Measurements from ENCODE around the gene GPC5. TPM values are rescaled to one million over a fixed set of nuclear protein-coding genes. Genes with fewer than 3 reads are reported as not detected.
A peak's percentile ranks its signal among the peaks of the same experiment; 100 is the strongest.

Gene GPC5
- total RNA-seq, 8 experiments from 2014 or later = 0.10 to 4.1 (median 2.3) TPM; not detected in 2

GRCh38 chr13:91357613-91358386 lies 40.6 kb upstream of the GPC5 start:
- in situ Hi-C loops (cut with MboI; ENCODE audit: low pct_unique_long_range_greater_than_20kb in 2 of 9, low sequenced_read_pairs in 9 of 9, unreplicated experiment in 9 of 9) = no loop called here
- H3K4me1 ChIP-seq (replicated peaks in 1 of 2) = peaks cover 0 to 3% of the 10 kb centered on the region in 2 donors
- no peak overlapping the region for H3K4me3 ChIP-seq
- ATAC-seq (replicated peaks in 6 of 8) = no peak
- no peak overlapping the region for H3K27ac ChIP-seq
- WGBS, 10 experiments = 50 to 94% (median 81%) methylated on average over 2 to 7 of the region's 7 CpGs

GRCh38 chr13:91358387-91358782 lies 40.0 kb upstream of the GPC5 start:
- Histone ChIP-seq H3K4me3 (no peak overlapping the region), H3K4me1 (replicated peaks in 1 of 2) (peaks cover 0 to 3% of the 10 kb centered on the region in 2 donors), H3K27ac (no peak overlapping the region)
- 14 to 100% (median 89%) methylated on average over 1 to 2 of the region's 2 CpGs; no CpG with 5 or more reads in 4 of the 10 experiments for WGBS, 10 experiments
- ATAC-seq (replicated peaks in 6 of 8) = peak in 1 of 8 experiments; percentile 7
- in situ Hi-C loops (cut with MboI; ENCODE audit: low pct_unique_long_range_greater_than_20kb in 2 of 9, low sequenced_read_pairs in 9 of 9, unreplicated experiment in 9 of 9) = no loop called here

- H3K4me1 ChIP-seq (replicated peaks in 1 of 2) = no peaks in the 10 kb centered on the region
- H3K4me3 ChIP-seq = no peak overlapping the region
- in situ Hi-C loops (cut with MboI; ENCODE audit: low pct_unique_long_range_greater_than_20kb in 2 of 9, low sequenced_read_pairs in 9 of 9, unreplicated experiment in 9 of 9) = no loop called here
- 75 to 96% (median 83%) methylated on average over 2 to 4 of the region's 4 CpGs; no CpG with 5 or more reads in 2 of the 10 experiments for whole genome bisulfite sequencing, 10 experiments
- H3K27ac ChIP-seq = no peak overlapping the region
- ATAC-seq (replicated peaks in 6 of 8) = no peak
Measured at GRCh38 chr13:91359111-91359510, 39.3 kb upstream of the GPC5 start.

- H3K4me3 ChIP-seq = no peak overlapping the region
- in situ Hi-C loops (cut with MboI; ENCODE audit: low pct_unique_long_range_greater_than_20kb in 2 of 9, low sequenced_read_pairs in 9 of 9, unreplicated experiment in 9 of 9) = no loop called here
- no peak for ATAC-seq (replicated peaks in 6 of 8)
- 72 to 100% (median 90%) methylated on average over 1 to 3 of the region's 3 CpGs for WGBS, 10 experiments
- no peaks in the 10 kb centered on the region for H3K4me1 ChIP-seq (replicated peaks in 1 of 2)
- H3K27ac ChIP-seq = no peak overlapping the region
Measured at GRCh38 chr13:91359631-91360030, 38.8 kb upstream of the GPC5 start.

- 67 to 100% (median 86%) methylated on average over 1 to 4 of the region's 4 CpGs; no CpG with 5 or more reads in 1 of the 10 experiments for WGBS, 10 experiments
- no peak overlapping the region for H3K4me3 ChIP-seq
- H3K4me1 ChIP-seq (replicated peaks in 1 of 2) = no peaks in the 10 kb centered on the region
- H3K27ac ChIP-seq = no peak overlapping the region
- peak in 1 of 8 experiments; percentile 6 for ATAC-seq (replicated peaks in 6 of 8)
- in situ Hi-C loops (cut with MboI; ENCODE audit: low pct_unique_long_range_greater_than_20kb in 2 of 9, low sequenced_read_pairs in 9 of 9, unreplicated experiment in 9 of 9) = no loop called here
Measured at GRCh38 chr13:91360246-91360751, 38.1 kb upstream of the GPC5 start.

- no peak for ATAC-seq (replicated peaks in 6 of 8)
- Histone ChIP-seq H3K4me3 (no peak overlapping the region), H3K4me1 (replicated peaks in 1 of 2) (no peaks in the 10 kb centered on the region), H3K27ac (no peak overlapping the region)
- WGBS, 10 experiments = 67 to 100% (median 90%) methylated on average over 1 of the region's 1 CpG; no CpG with 5 or more reads in 2 of the 10 experiments
- in situ Hi-C loops (cut with MboI; ENCODE audit: low pct_unique_long_range_greater_than_20kb in 2 of 9, low sequenced_read_pairs in 9 of 9, unreplicated experiment in 9 of 9) = no loop called here
Measured at GRCh38 chr13:91361755-91362271, 36.6 kb upstream of the GPC5 start.

GRCh38 chr13:91362908-91363307 lies 35.5 kb upstream of the GPC5 start:
- WGBS, 10 experiments = 33 to 100% (median 69%) methylated on average over 1 of the region's 1 CpG; no CpG with 5 or more reads in 3 of the 10 experiments
- ATAC-seq (replicated peaks in 6 of 8) = peak in 2 of 8 experiments; percentile 8 to 42
- H3K4me1 ChIP-seq (replicated peaks in 1 of 2) = no peaks in the 10 kb centered on the region
- H3K4me3 ChIP-seq = no peak overlapping the region
- no peak overlapping the region for H3K27ac ChIP-seq
- in situ Hi-C loops (cut with MboI; ENCODE audit: low pct_unique_long_range_greater_than_20kb in 2 of 9, low sequenced_read_pairs in 9 of 9, unreplicated experiment in 9 of 9) = no loop called here

- WGBS, 10 experiments = 0 to 100% (median 81%) methylated on average over 1 of the region's 1 CpG; no CpG with 5 or more reads in 2 of the 10 experiments
Measured at GRCh38 chr13:91368101-91368500, 30.3 kb upstream of the GPC5 start.

GRCh38 chr13:91368676-91369440 lies 29.6 kb upstream of the GPC5 start:
- WGBS, 10 experiments = 17 to 100% (median 82%) methylated on average over 1 to 3 of the region's 3 CpGs; no CpG with 5 or more reads in 1 of the 10 experiments
- Histone ChIP-seq H3K4me1 (replicated peaks in 1 of 2) (no peaks in the 10 kb centered on the region), H3K4me3 (no peak overlapping the region), H3K27ac (no peak overlapping the region)
- in situ Hi-C loops (cut with MboI; ENCODE audit: low pct_unique_long_range_greater_than_20kb in 2 of 9, low sequenced_read_pairs in 9 of 9, unreplicated experiment in 9 of 9) = no loop called here
- ATAC-seq (replicated peaks in 6 of 8) = peak; percentile 6 to 73 (median 36)

More at GRCh38 chr13:91368101-91368500, 30.3 kb upstream of the GPC5 start:
- H3K27ac ChIP-seq = no peak overlapping the region
- H3K4me1 ChIP-seq (replicated peaks in 1 of 2) = no peaks in the 10 kb centered on the region
- no peak overlapping the region for H3K4me3 ChIP-seq
- no peak for ATAC-seq (replicated peaks in 6 of 8)
- in situ Hi-C loops (cut with MboI; ENCODE audit: low pct_unique_long_range_greater_than_20kb in 2 of 9, low sequenced_read_pairs in 9 of 9, unreplicated experiment in 9 of 9) = no loop called here

GRCh38 chr13:91369441-91369831 lies 29.0 kb upstream of the GPC5 start:
- 6 to 89% (median 60%) methylated on average over 1 to 3 of the region's 3 CpGs for WGBS, 10 experiments
- Histone ChIP-seq H3K4me3 (no peak overlapping the region), H3K27ac (no peak overlapping the region), H3K4me1 (replicated peaks in 1 of 2) (no peaks in the 10 kb centered on the region)
- peak in 2 of 8 experiments; percentile 45 to 66 for ATAC-seq (replicated peaks in 6 of 8)
- in situ Hi-C loops (cut with MboI; ENCODE audit: low pct_unique_long_range_greater_than_20kb in 2 of 9, low sequenced_read_pairs in 9 of 9, unreplicated experiment in 9 of 9) = no loop called here

- 0 to 100% (median 76%) methylated on average over 1 to 2 of the region's 2 CpGs for WGBS, 10 experiments
- H3K4me3 ChIP-seq = no peak overlapping the region
- no peaks in the 10 kb centered on the region for H3K4me1 ChIP-seq (replicated peaks in 1 of 2)
- ATAC-seq (replicated peaks in 6 of 8) = peak in 3 of 8 experiments; percentile 73 to 85 (median 74)
- in situ Hi-C loops (cut with MboI; ENCODE audit: low pct_unique_long_range_greater_than_20kb in 2 of 9, low sequenced_read_pairs in 9 of 9, unreplicated experiment in 9 of 9) = no loop called here
- no peak overlapping the region for H3K27ac ChIP-seq
Measured at GRCh38 chr13:91370501-91370900, 27.9 kb upstream of the GPC5 start.

- H3K4me3 ChIP-seq = no peak overlapping the region
- no peak overlapping the region for H3K27ac ChIP-seq
- no peak for ATAC-seq (replicated peaks in 6 of 8)
- 10 to 100% (median 54%) methylated on average over 1 to 3 of the region's 3 CpGs; no CpG with 5 or more reads in 2 of the 10 experiments for WGBS, 10 experiments
- in situ Hi-C loops (cut with MboI; ENCODE audit: low pct_unique_long_range_greater_than_20kb in 2 of 9, low sequenced_read_pairs in 9 of 9, unreplicated experiment in 9 of 9) = no loop called here
- H3K4me1 ChIP-seq (replicated peaks in 1 of 2) = no peaks in the 10 kb centered on the region
Measured at GRCh38 chr13:91372911-91373310, 25.5 kb upstream of the GPC5 start.

All from motor neuron (in vitro differentiated cells).